ENCODE results near the gene CTPS1.
A peak's percentile ranks its signal among the peaks of the same experiment; 100 is the strongest.

CTPS1 gene

DNA sequence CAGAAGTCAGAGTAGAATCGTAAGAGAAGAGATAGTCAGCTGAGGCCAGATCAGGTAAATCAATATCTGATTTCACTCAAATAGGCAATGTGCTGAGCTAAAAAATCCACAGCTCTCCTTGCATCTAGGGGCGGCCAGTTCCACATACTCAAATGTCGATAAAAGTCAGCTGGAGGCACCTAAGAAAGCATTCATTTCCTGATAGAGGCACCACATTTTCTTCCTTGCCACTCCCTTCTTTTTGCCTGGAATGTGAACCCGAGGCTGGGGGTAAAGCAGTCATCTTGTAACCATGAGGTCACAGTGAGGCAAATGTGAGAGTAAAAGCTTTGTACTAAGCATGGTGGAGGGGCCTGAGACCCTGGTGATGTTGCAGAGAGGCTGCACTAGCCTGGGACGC lies 24.2 kb upstream of the CTPS1 start:
- no peak overlapping the region for H3K4me3 ChIP-seq (ENCODE audit: insufficient read depth in 1 of 2, low read depth in 1 of 2, low read length in 2 of 2)
- no peak overlapping the region for H4K91ac ChIP-seq (ENCODE audit: low read length)
- no peak overlapping the region for H2BK5ac ChIP-seq (ENCODE audit: low read depth, low read length, poor library complexity, severe bottlenecking)
- H3K36me3 ChIP-seq (ENCODE audit: control insufficient read depth in 1 of 2, insufficient read depth in 2 of 2, low read depth in 1 of 2, low read length in 2 of 2) = no peaks in the 10 kb centered on the region
- H2AFZ ChIP-seq (ENCODE audit: low read depth, low read length) = no peak overlapping the region
- peaks cover 2% of the 10 kb centered on the region for H3K4me1 ChIP-seq (ENCODE audit: control insufficient read depth, insufficient read depth, low read depth, low read length)
- H3K27ac ChIP-seq (ENCODE audit: low read length, poor library complexity, severe bottlenecking) = no peak overlapping the region
- no peaks in the 10 kb centered on the region for H3K9me3 ChIP-seq (ENCODE audit: control insufficient read depth, low read length)
- H4K8ac ChIP-seq (ENCODE audit: low read length) = no peak overlapping the region
- no peak overlapping the region for H2AK5ac ChIP-seq (ENCODE audit: low read length, severe bottlenecking)
- no peak overlapping the region for H2BK12ac ChIP-seq (ENCODE audit: low read length in 2 of 2)
- H3K79me1 ChIP-seq (replicated peaks; ENCODE audit: low read length, poor library complexity, severe bottlenecking) = no peaks in the 10 kb centered on the region
- H2BK120ac ChIP-seq (ENCODE audit: low read depth, low read length) = no peak overlapping the region
- H3K27me3 ChIP-seq (ENCODE audit: control insufficient read depth in 1 of 2, insufficient read depth in 1 of 2, low read length in 2 of 2) = peaks cover 0 to 24% of the 10 kb centered on the region in 2 experiments
- WGBS = 93% methylated on average over 4 of the region's 5 CpGs
- no peak overlapping the region for H2BK15ac ChIP-seq (ENCODE audit: low read depth, poor library complexity, severe bottlenecking)
- H3K23ac ChIP-seq (ENCODE audit: low read length in 2 of 2) = no peak overlapping the region
- H3K14ac ChIP-seq (ENCODE audit: low read length in 2 of 2) = no peak overlapping the region
- DNase-seq = no peak
- no peak overlapping the region for H3K18ac ChIP-seq (ENCODE audit: low read depth in 1 of 2, low read length in 2 of 2)
- no peak overlapping the region for H3K4me2 ChIP-seq (ENCODE audit: low read length, poor library complexity, severe bottlenecking)
- no peak overlapping the region for H3K9ac ChIP-seq (ENCODE audit: low read length)
- H3K4ac ChIP-seq (ENCODE audit: low read depth in 1 of 2, low read length in 2 of 2) = no peak overlapping the region

DNA sequence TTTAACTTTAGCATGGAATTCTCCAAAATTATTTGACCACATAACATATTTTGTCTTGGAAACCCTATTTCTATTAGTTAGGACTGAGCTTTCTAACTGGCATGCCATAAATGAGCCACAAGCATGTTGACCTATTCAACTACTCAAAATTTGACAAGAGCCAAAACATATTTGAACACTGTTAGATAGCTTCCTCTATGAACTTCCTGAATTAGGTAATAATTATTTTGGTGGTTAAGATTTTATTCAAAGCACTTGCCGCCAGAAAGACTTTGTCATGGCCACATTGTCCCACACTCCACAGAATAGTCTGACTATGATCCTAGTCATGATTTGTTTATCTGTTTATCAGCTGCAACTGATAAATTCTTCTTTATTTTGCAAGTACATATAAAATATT lies 23.1 kb upstream of the CTPS1 start:
- Histone ChIP-seq H3K14ac (ENCODE audit: low read length in 2 of 2) (no peak overlapping the region), H2BK15ac (ENCODE audit: low read depth, poor library complexity, severe bottlenecking) (no peak overlapping the region), H2BK120ac (ENCODE audit: low read depth, low read length) (no peak overlapping the region), H3K27me3 (ENCODE audit: control insufficient read depth in 1 of 2, insufficient read depth in 1 of 2, low read length in 2 of 2) (peaks cover 0 to 24% of the 10 kb centered on the region in 2 experiments), H3K18ac (ENCODE audit: low read depth in 1 of 2, low read length in 2 of 2) (no peak overlapping the region), H4K8ac (ENCODE audit: low read length) (no peak overlapping the region), H3K4me2 (ENCODE audit: low read length, poor library complexity, severe bottlenecking) (no peak overlapping the region), H3K9ac (ENCODE audit: low read length) (no peak overlapping the region), H2BK12ac (ENCODE audit: low read length in 2 of 2) (no peak overlapping the region), H3K23ac (ENCODE audit: low read length in 2 of 2) (no peak overlapping the region), H3K4me3 (ENCODE audit: insufficient read depth in 1 of 2, low read depth in 1 of 2, low read length in 2 of 2) (no peak overlapping the region), H3K27ac (ENCODE audit: low read length, poor library complexity, severe bottlenecking) (no peak overlapping the region), H3K36me3 (ENCODE audit: control insufficient read depth in 1 of 2, insufficient read depth in 2 of 2, low read depth in 1 of 2, low read length in 2 of 2) (no peaks in the 10 kb centered on the region), H3K4me1 (ENCODE audit: control insufficient read depth, insufficient read depth, low read depth, low read length) (peaks cover 2% of the 10 kb centered on the region), H3K4ac (ENCODE audit: low read depth in 1 of 2, low read length in 2 of 2) (no peak overlapping the region), H3K79me1 (replicated peaks; ENCODE audit: low read length, poor library complexity, severe bottlenecking) (no peaks in the 10 kb centered on the region), H2AFZ (ENCODE audit: low read depth, low read length) (no peak overlapping the region), H3K9me3 (ENCODE audit: control insufficient read depth, low read length) (no peaks in the 10 kb centered on the region), H2BK5ac (ENCODE audit: low read depth, low read length, poor library complexity, severe bottlenecking) (no peak overlapping the region), H2AK5ac (ENCODE audit: low read length, severe bottlenecking) (no peak overlapping the region), H4K91ac (ENCODE audit: low read length) (no peak overlapping the region)
- no CpG with 5 or more reads among the region's 1 CpG for WGBS
- no peak for DNase-seq

DNA sequence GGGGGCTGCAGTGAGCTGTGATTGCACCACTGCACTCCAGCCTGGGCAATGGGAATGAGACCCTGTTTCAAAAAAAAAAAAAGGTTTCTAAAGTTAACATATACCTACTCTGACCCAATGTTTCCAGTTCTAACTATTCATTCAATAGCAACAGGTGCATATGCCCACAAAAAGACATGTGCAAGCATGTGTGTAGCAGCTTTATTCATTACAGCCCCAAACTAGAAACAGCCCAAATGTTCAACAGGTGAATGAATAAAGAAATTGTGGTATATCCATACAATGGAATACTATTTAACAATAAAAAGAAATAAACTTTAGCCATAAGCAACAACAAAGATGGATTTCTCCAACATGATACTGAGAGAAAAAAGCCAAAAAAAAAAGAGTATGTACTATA lies 21.3 kb upstream of the CTPS1 start:
- Histone ChIP-seq H3K4me3 (ENCODE audit: insufficient read depth in 1 of 2, low read depth in 1 of 2, low read length in 2 of 2) (no peak overlapping the region), H3K9ac (ENCODE audit: low read length) (no peak overlapping the region)

DNA sequence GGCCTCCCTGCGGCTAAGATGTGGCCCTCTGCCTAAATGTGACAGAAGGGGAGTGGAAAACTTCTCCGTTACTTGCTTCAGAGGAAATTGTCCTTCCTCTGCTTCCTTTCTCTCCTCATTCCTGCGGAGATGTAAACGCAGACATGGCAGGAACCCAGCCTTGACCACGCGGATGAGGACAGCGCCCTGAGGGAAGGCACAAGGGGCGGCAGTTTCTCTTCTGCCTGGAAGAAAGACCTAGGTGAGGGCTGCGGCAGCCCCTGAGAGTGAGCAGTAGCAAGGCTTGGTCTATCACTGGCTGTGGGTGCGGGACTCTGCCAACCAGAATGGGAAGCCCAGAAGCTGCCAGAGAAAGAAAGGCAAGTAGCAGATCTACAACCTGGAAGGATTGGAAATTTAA lies 14.0 kb upstream of the CTPS1 start:
- H3K36me3 ChIP-seq (ENCODE audit: control insufficient read depth in 1 of 2, insufficient read depth in 2 of 2, low read depth in 1 of 2, low read length in 2 of 2) = no peaks in the 10 kb centered on the region
- H3K9ac ChIP-seq (ENCODE audit: low read length) = no peak overlapping the region
- WGBS = 78% methylated on average over 10 of the region's 10 CpGs
- no peak overlapping the region for H3K27ac ChIP-seq (ENCODE audit: low read length, poor library complexity, severe bottlenecking)
- peaks cover 4% of the 10 kb centered on the region for H3K4me1 ChIP-seq (ENCODE audit: control insufficient read depth, insufficient read depth, low read depth, low read length)
- no peak overlapping the region for H2BK120ac ChIP-seq (ENCODE audit: low read depth, low read length)
- no peak for DNase-seq
- no peaks in the 10 kb centered on the region for H3K27me3 ChIP-seq (ENCODE audit: control insufficient read depth in 1 of 2, insufficient read depth in 1 of 2, low read length in 2 of 2)
- H3K79me1 ChIP-seq (replicated peaks; ENCODE audit: low read length, poor library complexity, severe bottlenecking) = no peaks in the 10 kb centered on the region
- H3K9me3 ChIP-seq (ENCODE audit: control insufficient read depth, low read length) = no peaks in the 10 kb centered on the region
- no peak overlapping the region for H3K4me2 ChIP-seq (ENCODE audit: low read length, poor library complexity, severe bottlenecking)
- no peak overlapping the region for H2AFZ ChIP-seq (ENCODE audit: low read depth, low read length)
- H2BK15ac ChIP-seq (ENCODE audit: low read depth, poor library complexity, severe bottlenecking) = no peak overlapping the region
- no peak overlapping the region for H4K91ac ChIP-seq (ENCODE audit: low read length)
- H3K14ac ChIP-seq (ENCODE audit: low read length in 2 of 2) = no peak overlapping the region
- no peak overlapping the region for H2BK5ac ChIP-seq (ENCODE audit: low read depth, low read length, poor library complexity, severe bottlenecking)
- H3K18ac ChIP-seq (ENCODE audit: low read depth in 1 of 2, low read length in 2 of 2) = peak overlapping the region in 1 of 2 experiments; percentile 28
- H4K8ac ChIP-seq (ENCODE audit: low read length) = no peak overlapping the region
- H3K23ac ChIP-seq (ENCODE audit: low read length in 2 of 2) = no peak overlapping the region
- no peak overlapping the region for H3K4ac ChIP-seq (ENCODE audit: low read depth in 1 of 2, low read length in 2 of 2)
- H2BK12ac ChIP-seq (ENCODE audit: low read length in 2 of 2) = peak overlapping the region in 1 of 2 experiments; percentile 7
- H2AK5ac ChIP-seq (ENCODE audit: low read length, severe bottlenecking) = no peak overlapping the region
- no peak overlapping the region for H3K4me3 ChIP-seq (ENCODE audit: insufficient read depth in 1 of 2, low read depth in 1 of 2, low read length in 2 of 2)

More for the DNA sequence above, 21.3 kb upstream of the CTPS1 start:
- H3K79me1 ChIP-seq (replicated peaks; ENCODE audit: low read length, poor library complexity, severe bottlenecking) = no peaks in the 10 kb centered on the region
- peaks cover 0 to 10% of the 10 kb centered on the region in 2 experiments for H3K27me3 ChIP-seq (ENCODE audit: control insufficient read depth in 1 of 2, insufficient read depth in 1 of 2, low read length in 2 of 2)
- H3K18ac ChIP-seq (ENCODE audit: low read depth in 1 of 2, low read length in 2 of 2) = no peak overlapping the region
- no peak overlapping the region for H3K4ac ChIP-seq (ENCODE audit: low read depth in 1 of 2, low read length in 2 of 2)
- H3K27ac ChIP-seq (ENCODE audit: low read length, poor library complexity, severe bottlenecking) = no peak overlapping the region
- H3K23ac ChIP-seq (ENCODE audit: low read length in 2 of 2) = no peak overlapping the region
- no peak overlapping the region for H2AFZ ChIP-seq (ENCODE audit: low read depth, low read length)
- DNase-seq = no peak
- H3K36me3 ChIP-seq (ENCODE audit: control insufficient read depth in 1 of 2, insufficient read depth in 2 of 2, low read depth in 1 of 2, low read length in 2 of 2) = no peaks in the 10 kb centered on the region
- no peak overlapping the region for H2BK12ac ChIP-seq (ENCODE audit: low read length in 2 of 2)
- H3K4me2 ChIP-seq (ENCODE audit: low read length, poor library complexity, severe bottlenecking) = no peak overlapping the region
- no peak overlapping the region for H2BK120ac ChIP-seq (ENCODE audit: low read depth, low read length)
- no peak overlapping the region for H2BK15ac ChIP-seq (ENCODE audit: low read depth, poor library complexity, severe bottlenecking)
- H4K91ac ChIP-seq (ENCODE audit: low read length) = no peak overlapping the region
- no peak overlapping the region for H3K14ac ChIP-seq (ENCODE audit: low read length in 2 of 2)
- H3K4me1 ChIP-seq (ENCODE audit: control insufficient read depth, insufficient read depth, low read depth, low read length) = no peaks in the 10 kb centered on the region
- H4K8ac ChIP-seq (ENCODE audit: low read length) = no peak overlapping the region
- no peak overlapping the region for H2BK5ac ChIP-seq (ENCODE audit: low read depth, low read length, poor library complexity, severe bottlenecking)
- no peak overlapping the region for H2AK5ac ChIP-seq (ENCODE audit: low read length, severe bottlenecking)
- H3K9me3 ChIP-seq (ENCODE audit: control insufficient read depth, low read length) = no peaks in the 10 kb centered on the region

Data from mesenchymal stem cell (in vitro differentiated cells and primary cell).